ENCODE data around the gene JPH2.

Gene JPH2

GRCh38 chr20:44231193-44231592 is 44.2 kb upstream of the JPH2 start:
- in situ Hi-C loops (cut with MboI; ENCODE audit: low sequenced_read_pairs, unreplicated experiment) = no loop called here
- DNase-seq (ENCODE audit: low spot score) = no peak
- TF ChIP-seq CTCF (IDR thresholded peaks at IDR 0.05; ENCODE audit: borderline replicate concordance, control extremely low read depth, extremely low read depth, insufficient read depth, missing control alignments) = no peak

GRCh38 chr20:44228465-44229258 is 41.7 kb upstream of the JPH2 start:
- in situ Hi-C loops (cut with MboI; ENCODE audit: low sequenced_read_pairs, unreplicated experiment) = no loop called here

GRCh38 chr20:44224637-44225036 is 37.6 kb upstream of the JPH2 start:
- no peak for TF ChIP-seq CTCF (IDR thresholded peaks at IDR 0.05; ENCODE audit: borderline replicate concordance, control extremely low read depth, extremely low read depth, insufficient read depth, missing control alignments)
- no peak for DNase-seq (ENCODE audit: low spot score)
- in situ Hi-C loops (cut with MboI; ENCODE audit: low sequenced_read_pairs, unreplicated experiment) = no loop called here

More at GRCh38 chr20:44228465-44229258, 41.7 kb upstream of the JPH2 start:
- no peak for DNase-seq (ENCODE audit: low spot score)
- no peak for TF ChIP-seq CTCF (IDR thresholded peaks at IDR 0.05; ENCODE audit: borderline replicate concordance, control extremely low read depth, extremely low read depth, insufficient read depth, missing control alignments)

- DNase-seq (ENCODE audit: low spot score) = no peak
- in situ Hi-C loops (cut with MboI; ENCODE audit: low sequenced_read_pairs, unreplicated experiment) = no loop called here
- no peak for TF ChIP-seq CTCF (IDR thresholded peaks at IDR 0.05; ENCODE audit: borderline replicate concordance, control extremely low read depth, extremely low read depth, insufficient read depth, missing control alignments)
These were observed 36.7 kb upstream of the JPH2 start for GRCh38 chr20:44223721-44224120.

GRCh38 chr20:44222633-44223368 is 35.8 kb upstream of the JPH2 start:
- no peak for DNase-seq (ENCODE audit: low spot score)
- TF ChIP-seq CTCF (IDR thresholded peaks at IDR 0.05; ENCODE audit: borderline replicate concordance, control extremely low read depth, extremely low read depth, insufficient read depth, missing control alignments) = no peak
- in situ Hi-C loops (cut with MboI; ENCODE audit: low sequenced_read_pairs, unreplicated experiment) = no loop called here

GRCh38 chr20:44222027-44222426 is 35.0 kb upstream of the JPH2 start:
- no peak for DNase-seq (ENCODE audit: low spot score)
- TF ChIP-seq CTCF (IDR thresholded peaks at IDR 0.05; ENCODE audit: borderline replicate concordance, control extremely low read depth, extremely low read depth, insufficient read depth, missing control alignments) = no peak
- in situ Hi-C loops (cut with MboI; ENCODE audit: low sequenced_read_pairs, unreplicated experiment) = no loop called here
